CD4-positive, alpha-beta memory T cell (primary cell): ENCODE measurements around the gene ATXN2L. TPM values are rescaled to one million over a fixed set of nuclear protein-coding genes. Genes with fewer than 3 reads are reported as not detected.
"Not testable (repeated sequence)": the region's sequence is repeated elsewhere in the genome, so short reads cannot be mapped to it uniquely, and the experiment has no call there.

Source experiments
- CTCF ChIA-PET: fragments of 350-600 bp; sonication (Branson Sonifier 250); formaldehyde crosslinking; loops from one replicate; lab custom pipeline; 2021; ENCODE audit warnings: inconsistent platforms; ENCODE audit not compliant: partially characterized antibody; lab: Charles Lee
- POLR2A ChIA-PET: fragments of 350-600 bp; sonication (Branson Sonifier 250); formaldehyde crosslinking; loops from one replicate; lab custom pipeline; 2021; ENCODE audit not compliant: partially characterized antibody; lab: Charles Lee
- DNase-seq, 5 donors: peaks; one replicate each; pipeline versions ENCODE4 v3.0.0 to v3.0.0-alpha.2; 2020 to 2022; ENCODE audit warnings: mixed read lengths in 1 of 5
- H3K27ac ChIP-seq: one replicate; pipeline ENCODE4 v1.7.0; 2013; ENCODE audit warnings: low read depth, low read length
- H3K27me3 ChIP-seq: 2 replicates; pipeline ENCODE4 v1.7.0; 2013; ENCODE audit warnings: mild to moderate bottlenecking, low read length, moderate library complexity; ENCODE audit not compliant: insufficient read depth
- H3K36me3 ChIP-seq: 2 replicates; pipeline ENCODE4 v1.7.0; 2013; ENCODE audit warnings: mild to moderate bottlenecking, low read length, moderate library complexity; ENCODE audit not compliant: insufficient read depth
- H3K4me1 ChIP-seq: 2 replicates; pipeline ENCODE4 v1.7.0; 2013; ENCODE audit warnings: mild to moderate bottlenecking, low read length, moderate library complexity; ENCODE audit not compliant: insufficient read depth
- H3K4me3 ChIP-seq, 2 donors: one replicate each; pipeline ENCODE4 v1.7.0; 2013; ENCODE audit warnings: low read length in 2 of 2, mild to moderate bottlenecking in 1 of 2
- H3K9me3 ChIP-seq, 2 donors: one replicate each; pipeline ENCODE4 v1.7.0; 2013; ENCODE audit warnings: low read length in 2 of 2, control low read depth in 1 of 2; ENCODE audit not compliant: control insufficient read depth in 1 of 2
- H3K27ac Mint-ChIP-seq, 7 donors: one replicate each; pipeline ENCODE4 v1.8.0; 2020 to 2021; ENCODE audit warnings: mixed read lengths in 7 of 7, mild to moderate bottlenecking in 6 of 7, inconsistent platforms in 3 of 7, moderate library complexity in 3 of 7
- H3K27me3 Mint-ChIP-seq, 2 donors: one replicate each; pipeline ENCODE4 v1.8.0; 2020 to 2021; ENCODE audit warnings: mixed read lengths in 2 of 2
- H3K36me3 Mint-ChIP-seq, 2 donors: one replicate each; pipeline ENCODE4 v1.8.0; 2020 to 2021; ENCODE audit warnings: mixed read lengths in 2 of 2, inconsistent platforms in 1 of 2, mild to moderate bottlenecking in 1 of 2
- H3K4me1 Mint-ChIP-seq, 4 donors: one replicate each; pipeline ENCODE4 v1.8.0; 2020 to 2021; ENCODE audit warnings: mixed read lengths in 4 of 4, mild to moderate bottlenecking in 1 of 4
- H3K4me3 Mint-ChIP-seq, 8 donors: one replicate each; pipeline ENCODE4 v1.8.0; 2020 to 2021; ENCODE audit warnings: mixed read lengths in 8 of 8, mild to moderate bottlenecking in 7 of 8, moderate library complexity in 6 of 8, inconsistent platforms in 3 of 8
- H3K9me3 Mint-ChIP-seq, 8 donors: one replicate each; pipeline ENCODE4 v1.8.0; 2020 to 2021; ENCODE audit warnings: mixed read lengths in 8 of 8, mild to moderate bottlenecking in 5 of 8, inconsistent platforms in 3 of 8, moderate library complexity in 1 of 8
- intact Hi-C: fragments of 100-400 bp; cut with micrococcal nuclease; formaldehyde crosslinking; loops from one replicate; pipeline ENCODE4 v1.15.1; 2023
- polyA plus RNA-seq, 2 donors: library from polyadenylated mRNA; unstranded; fragments of 300-500 nt; fragmentation: Illumina TruSeq; gene quantifications; one replicate each; pipeline ENCODE4 v1.2.3, GENCODE V29; 2021
- total RNA-seq, 2 experiments: library from RNA; stranded (reverse); gene quantifications; one replicate each; pipeline ENCODE4 v1.2.3, GENCODE V29; 2021

Gene ATXN2L
- total and polyA plus RNA-seq, 4 experiments from 2014 or later = 7.1 to 266 (median 150) TPM

DNA sequence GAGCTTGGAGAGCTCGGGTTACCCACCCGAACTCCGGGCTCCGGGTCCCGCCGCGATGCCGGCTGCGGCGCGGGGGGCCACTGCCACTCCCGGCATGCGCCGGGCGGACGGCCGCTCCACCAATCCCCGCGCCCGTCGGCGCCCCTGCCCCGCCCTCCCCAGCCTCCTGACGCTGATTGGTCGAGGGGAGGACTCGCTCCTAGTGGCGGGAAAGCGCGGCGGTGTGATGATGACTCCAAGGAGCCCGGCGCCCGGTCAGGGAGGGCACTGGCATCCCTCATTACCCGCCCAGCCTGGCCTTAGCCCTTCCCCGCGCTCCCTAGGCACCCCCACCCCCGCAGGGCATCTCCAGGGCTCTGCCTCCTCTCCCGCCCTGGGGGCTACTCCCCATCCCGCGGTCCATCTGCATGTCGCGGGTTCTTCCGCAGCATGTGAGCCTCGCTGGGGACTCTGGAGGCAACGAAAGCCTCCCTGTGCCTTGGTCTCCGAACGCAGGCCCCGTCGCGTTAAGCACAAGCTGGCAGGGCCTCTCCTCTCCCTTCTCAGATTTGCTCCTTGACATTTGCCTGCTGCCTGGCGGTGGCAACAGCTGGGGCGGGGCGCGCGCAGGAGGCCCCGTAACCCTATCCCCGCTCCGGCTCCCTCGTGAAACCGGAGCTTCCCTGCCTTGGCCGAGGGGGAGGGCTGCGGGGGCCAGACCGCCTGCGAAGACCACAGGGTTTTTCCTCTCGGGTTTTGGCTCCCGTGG lies 57.2 kb downstream of the ATXN2L start:
- H3K27me3 Mint-ChIP-seq = peaks cover 0 to 7% of the 10 kb centered on the region in 2 donors
- intact Hi-C loops = loop anchor here (1.0 to 2.0 kb wide), 3 partner anchors 15 to 45 kb away; partner anchors contain the start of genes RABEP2 and TUFM
- no peaks in the 10 kb centered on the region for H3K27me3 ChIP-seq
- peaks cover 13% of the 10 kb centered on the region for H3K4me1 ChIP-seq
- CTCF ChIA-PET = interaction anchor here (0.6 to 3.0 kb wide), 5 partner anchors 10 to 65 kb away, joined by 3 to 14 read pairs (median 4); no protein-coding TSS in a partner anchor
- peaks cover 0 to 1% (median 0%) of the 10 kb centered on the region in 8 donors for H3K9me3 Mint-ChIP-seq
- peak; percentile 79 to 92 (median 82) for DNase-seq
- H3K9me3 ChIP-seq = no peaks in the 10 kb centered on the region
- peak overlapping the region; percentile 53 for H3K27ac ChIP-seq
- peak overlapping the region; percentile 49 to 82 for H3K4me3 ChIP-seq
- POLR2A ChIA-PET = interaction anchor here (0.6 to 2.7 kb wide), 7 partner anchors 16 to 65 kb away, joined by 3 to 34 read pairs (median 5); partner anchors contain the start of genes ATXN2L, RABEP2, SH2B1 and TUFM
- no peaks in the 10 kb centered on the region for H3K36me3 ChIP-seq
- H3K27ac Mint-ChIP-seq = peak overlapping the region in 2 of 7 donors; percentile 66 to 74
- no peaks in the 10 kb centered on the region for H3K36me3 Mint-ChIP-seq
- H3K4me1 Mint-ChIP-seq = peaks cover 3 to 18% (median 11%) of the 10 kb centered on the region in 4 donors
- H3K4me3 Mint-ChIP-seq = peak overlapping the region; percentile 88 to 93 (median 90)

DNA sequence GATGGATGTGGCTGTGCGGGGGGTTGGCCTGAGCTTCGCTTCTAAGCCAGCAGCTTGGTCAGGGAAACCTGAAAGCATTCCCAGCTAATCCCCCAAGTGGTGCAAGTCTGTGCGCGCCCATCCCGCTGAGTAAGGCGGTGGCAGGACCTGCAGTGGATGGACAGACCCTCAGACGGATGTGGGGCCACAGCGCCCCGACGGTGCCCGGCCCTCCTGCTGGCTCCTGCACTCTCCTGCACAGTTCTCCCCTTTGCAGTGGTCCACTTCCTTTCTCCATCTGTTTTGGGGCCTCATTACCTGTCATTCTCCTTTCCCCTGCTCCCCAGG lies 57.8 kb downstream of the ATXN2L start:
- peaks cover 3 to 18% (median 11%) of the 10 kb centered on the region in 4 donors for H3K4me1 Mint-ChIP-seq
- Histone ChIP-seq H3K9me3 (no peaks in the 10 kb centered on the region), H3K4me3 (peak overlapping the region in 1 of 2 donors; percentile 82), H3K27ac (no peak overlapping the region), H3K27me3 (no peaks in the 10 kb centered on the region), H3K36me3 (no peaks in the 10 kb centered on the region), H3K4me1 (peaks cover 13% of the 10 kb centered on the region)
- H3K9me3 Mint-ChIP-seq = peaks cover 0 to 1% (median 0%) of the 10 kb centered on the region in 8 donors
- H3K4me3 Mint-ChIP-seq = peak overlapping the region; percentile 56 to 90 (median 85)
- ChIA-PET CTCF (interaction anchor here (0.6 to 3.0 kb wide), 4 partner anchors 10 to 64 kb away, joined by 3 to 14 read pairs (median 4); no protein-coding TSS in a partner anchor), POLR2A (interaction anchor here (1.0 to 2.7 kb wide), 2 partner anchors 17 to 45 kb away, joined by 3 to 34 read pairs; partner anchors contain the start of genes RABEP2 and SH2B1)
- H3K27ac Mint-ChIP-seq = peak overlapping the region in 2 of 7 donors; percentile 66 to 89
- DNase-seq = no peak
- intact Hi-C loops = loop anchor here (2.0 kb wide), 1 partner anchor 44 kb away; the partner anchor contains the start of gene RABEP2
- peaks cover 0 to 7% of the 10 kb centered on the region in 2 donors for H3K27me3 Mint-ChIP-seq
- H3K36me3 Mint-ChIP-seq = no peaks in the 10 kb centered on the region

DNA sequence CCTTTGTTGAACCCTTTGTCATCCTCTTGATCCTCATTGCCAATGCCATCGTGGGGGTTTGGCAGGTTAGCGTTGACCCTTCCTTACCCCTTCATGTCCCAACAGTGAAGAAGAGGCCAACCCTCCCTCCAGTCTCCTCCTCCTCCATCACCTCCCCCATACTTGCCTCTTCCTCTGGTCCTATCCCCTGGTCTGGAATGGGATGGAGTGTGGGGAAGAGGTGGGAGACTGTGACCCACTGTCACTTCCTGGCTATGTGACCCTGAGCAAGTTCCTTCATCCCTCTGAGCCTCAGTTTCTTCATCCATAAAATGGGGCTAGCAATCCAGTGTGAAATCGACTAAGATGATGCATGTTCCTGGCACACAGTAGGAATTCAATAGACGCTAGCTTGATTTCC lies 58.2 kb downstream of the ATXN2L start:
- Histone ChIP-seq H3K9me3 (no peaks in the 10 kb centered on the region), H3K4me3 (no peak overlapping the region), H3K27me3 (no peaks in the 10 kb centered on the region), H3K27ac (no peak overlapping the region), H3K36me3 (no peaks in the 10 kb centered on the region), H3K4me1 (peaks cover 13% of the 10 kb centered on the region)
- H3K4me3 Mint-ChIP-seq = peak overlapping the region; percentile 56 to 90 (median 80)
- no peaks in the 10 kb centered on the region for H3K36me3 Mint-ChIP-seq
- no peak for DNase-seq
- intact Hi-C loops = loop anchor here (2.0 kb wide), 1 partner anchor 44 kb away; the partner anchor contains the start of gene RABEP2
- peak overlapping the region in 3 of 7 donors; percentile 9 to 89 (median 54) for H3K27ac Mint-ChIP-seq
- ChIA-PET CTCF (interaction anchor here (0.6 to 3.0 kb wide), 3 partner anchors 11 to 64 kb away, joined by 3 to 14 read pairs (median 5); no protein-coding TSS in a partner anchor), POLR2A (interaction anchor here (1.0 to 2.7 kb wide), 2 partner anchors 17 to 44 kb away, joined by 3 to 34 read pairs; partner anchors contain the start of genes RABEP2 and SH2B1)
- H3K27me3 Mint-ChIP-seq = peaks cover 0 to 7% of the 10 kb centered on the region in 2 donors
- H3K9me3 Mint-ChIP-seq = peaks cover 0 to 1% (median 0%) of the 10 kb centered on the region in 8 donors
- H3K4me1 Mint-ChIP-seq = peaks cover 3 to 18% (median 11%) of the 10 kb centered on the region in 4 donors

DNA sequence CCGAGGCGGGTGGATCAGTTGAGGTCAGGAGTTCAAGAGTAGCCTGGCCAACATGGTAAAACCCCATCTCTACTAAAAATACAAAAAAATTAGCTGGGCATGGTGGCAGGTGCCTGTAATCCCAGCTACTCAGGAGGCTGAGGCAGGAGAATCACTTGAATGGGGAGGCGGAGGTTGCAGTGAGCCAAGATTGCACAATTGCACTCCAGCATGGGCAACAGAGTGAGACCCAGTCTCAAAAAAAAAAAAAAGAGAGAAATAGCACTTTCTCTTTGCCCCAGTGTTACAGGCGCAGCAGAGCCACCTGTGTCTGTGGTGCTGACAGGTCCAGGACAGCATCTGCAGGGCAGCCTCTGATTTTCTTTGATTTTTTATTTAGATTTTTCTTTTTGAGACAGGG lies 58.8 kb downstream of the ATXN2L start:
- H3K36me3 Mint-ChIP-seq, H3K27me3 ChIP-seq, H3K9me3 Mint-ChIP-seq, H3K4me3 ChIP-seq, CTCF ChIA-PET, H3K9me3 ChIP-seq, H3K27me3 Mint-ChIP-seq, DNase-seq, POLR2A ChIA-PET, H3K36me3 ChIP-seq, H3K27ac ChIP-seq: not testable (repeated sequence)
- Mint-ChIP-seq H3K4me1 (peaks cover 3 to 18% (median 11%) of the 10 kb centered on the region in 4 donors), H3K27ac (peak overlapping the region in 1 of 7 donors; percentile 25), H3K4me3 (peak overlapping the region in 1 of 8 donors; percentile 57)
- intact Hi-C loops = loop anchor here (2.0 kb wide), 1 partner anchor 43 kb away; the partner anchor contains the start of gene RABEP2
- peaks cover 13% of the 10 kb centered on the region for H3K4me1 ChIP-seq

DNA sequence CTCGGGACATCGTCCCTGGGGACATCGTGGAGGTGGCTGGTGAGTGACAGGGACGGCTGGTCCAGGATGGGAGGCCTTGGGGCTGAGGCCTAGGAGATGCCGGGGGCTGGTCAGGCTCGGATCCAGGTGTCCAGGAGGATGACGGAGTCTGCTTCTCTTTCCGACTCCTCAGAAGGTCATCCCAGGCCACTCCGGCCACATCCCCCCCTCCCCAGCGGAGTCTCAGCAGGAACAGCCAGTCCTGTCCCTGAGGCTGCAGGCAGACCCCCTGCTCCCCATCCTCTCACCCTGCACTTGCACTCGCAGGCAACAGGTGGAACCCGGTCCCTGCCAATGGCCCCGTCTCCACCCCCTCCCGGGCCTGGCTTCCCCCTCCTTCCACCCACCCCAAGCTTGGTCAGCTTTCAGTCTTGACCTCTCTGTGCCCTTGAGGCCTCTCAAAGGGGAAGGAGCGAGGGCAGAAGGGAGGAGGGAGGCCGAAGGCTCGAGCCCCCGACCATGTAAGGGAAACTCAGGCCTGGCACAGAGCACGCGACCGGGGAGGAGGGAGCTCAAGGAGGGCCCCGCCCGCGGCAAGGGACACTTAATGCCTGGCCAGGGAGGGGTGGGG lies 59.9 kb downstream of the ATXN2L start:
- Mint-ChIP-seq H3K36me3 (no peaks in the 10 kb centered on the region), H3K27me3 (peaks cover 0 to 7% of the 10 kb centered on the region in 2 donors), H3K9me3 (peaks cover 0 to 1% (median 0%) of the 10 kb centered on the region in 8 donors), H3K27ac (no peak overlapping the region), H3K4me1 (peaks cover 3 to 18% (median 11%) of the 10 kb centered on the region in 4 donors), H3K4me3 (no peak overlapping the region)
- Histone ChIP-seq H3K36me3 (no peaks in the 10 kb centered on the region), H3K4me1 (peaks cover 13% of the 10 kb centered on the region), H3K27me3 (no peaks in the 10 kb centered on the region), H3K27ac (no peak overlapping the region), H3K4me3 (no peak overlapping the region), H3K9me3 (no peaks in the 10 kb centered on the region)
- POLR2A ChIA-PET = no interaction called here
- no peak for DNase-seq
- intact Hi-C loops = no loop called here
- CTCF ChIA-PET = no interaction called here

DNA sequence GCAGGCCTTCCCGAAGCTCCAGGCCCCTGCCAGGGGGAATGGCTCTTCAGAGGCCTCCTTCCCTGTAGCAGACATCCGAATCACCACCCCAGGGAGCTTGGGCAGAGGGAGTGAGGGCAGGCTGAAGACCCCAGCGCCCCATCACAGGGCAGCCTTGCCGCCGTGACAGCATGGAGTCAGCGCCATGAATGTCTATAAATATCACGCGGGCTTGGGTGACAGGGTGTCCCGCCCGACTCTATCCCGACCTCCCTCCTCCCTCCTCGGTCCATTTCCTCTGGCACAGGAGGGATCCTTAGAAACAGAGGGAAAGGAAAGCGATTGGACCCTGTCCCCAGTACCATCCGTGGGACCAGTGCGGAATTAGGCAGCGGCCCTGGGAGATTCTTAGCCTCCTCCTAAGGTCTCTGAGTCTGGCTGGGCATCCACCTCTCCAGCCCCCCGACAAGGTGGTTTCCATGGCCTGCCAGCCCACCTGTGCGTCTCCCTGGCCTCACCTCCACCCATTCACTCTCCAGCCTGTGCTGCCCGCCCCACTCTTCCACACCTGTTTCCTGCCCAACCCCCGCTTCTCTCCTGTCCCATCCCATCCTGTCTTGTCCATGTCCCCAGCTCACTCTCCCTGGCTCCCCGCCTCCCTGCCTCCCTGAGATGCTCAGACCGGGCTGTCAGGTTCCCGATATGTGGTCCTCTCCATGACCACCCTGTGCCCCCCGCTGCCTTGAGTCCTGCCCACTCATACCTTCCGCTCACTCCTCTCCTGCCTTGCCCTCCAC lies 60.6 kb downstream of the ATXN2L start:
- peaks cover 0 to 7% of the 10 kb centered on the region in 2 donors for H3K27me3 Mint-ChIP-seq
- peak overlapping the region in 3 of 7 donors; percentile 55 to 85 (median 64) for H3K27ac Mint-ChIP-seq
- peaks cover 13% of the 10 kb centered on the region for H3K4me1 ChIP-seq
- peak overlapping the region in 1 of 8 donors; percentile 45 for H3K4me3 Mint-ChIP-seq
- ChIA-PET POLR2A (interaction anchor here (0.5 kb wide), 1 partner anchor 44 kb away, joined by 3 read pairs; no protein-coding TSS in a partner anchor), CTCF (interaction anchor here (1.1 kb wide), 1 partner anchor 62 kb away, joined by 5 read pairs; no protein-coding TSS in a partner anchor)
- H3K9me3 ChIP-seq = no peaks in the 10 kb centered on the region
- H3K27me3 ChIP-seq = no peaks in the 10 kb centered on the region
- no peak overlapping the region for H3K4me3 ChIP-seq
- no peak for DNase-seq
- intact Hi-C loops = no loop called here
- H3K36me3 Mint-ChIP-seq = no peaks in the 10 kb centered on the region
- no peak overlapping the region for H3K27ac ChIP-seq
- H3K9me3 Mint-ChIP-seq = peaks cover 0 to 1% (median 0%) of the 10 kb centered on the region in 8 donors
- H3K4me1 Mint-ChIP-seq = peaks cover 3 to 18% (median 11%) of the 10 kb centered on the region in 4 donors
- no peaks in the 10 kb centered on the region for H3K36me3 ChIP-seq
